ENCODE measurements around the gene CYTL1.
"Not testable (repeated sequence)": the region's sequence is repeated elsewhere in the genome, so short reads cannot be mapped to it uniquely, and the experiment has no call there.

The CYTL1 gene, protein sequence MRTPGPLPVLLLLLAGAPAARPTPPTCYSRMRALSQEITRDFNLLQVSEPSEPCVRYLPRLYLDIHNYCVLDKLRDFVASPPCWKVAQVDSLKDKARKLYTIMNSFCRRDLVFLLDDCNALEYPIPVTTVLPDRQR

GRCh38 chr4:5019274-5019673 lies at the start of gene CYTL1:
CYTL1 (minus strand) TSS chr4:5019458; CDS start chr4:5019445, 13 bp downstream.
- in situ Hi-C loops (cut with MboI; ENCODE audit: low sequenced_read_pairs, unreplicated experiment) = no loop called here

GRCh38 chr4:5067908-5068307 lies 48.6 kb upstream of the CYTL1 start:
- no peak for TF ChIP-seq CTCF (IDR thresholded peaks at IDR 0.05; ENCODE audit: borderline replicate concordance, control extremely low read depth, extremely low read depth, insufficient read depth, missing control alignments)
- DNase-seq (ENCODE audit: low spot score) = no peak
- in situ Hi-C loops (cut with MboI; ENCODE audit: low sequenced_read_pairs, unreplicated experiment) = no loop called here

More at GRCh38 chr4:5019274-5019673, at the start of gene CYTL1:
- DNase-seq (ENCODE audit: low spot score) = no peak
- TF ChIP-seq CTCF (IDR thresholded peaks at IDR 0.05; ENCODE audit: borderline replicate concordance, control extremely low read depth, extremely low read depth, insufficient read depth, missing control alignments) = no peak

DNA sequence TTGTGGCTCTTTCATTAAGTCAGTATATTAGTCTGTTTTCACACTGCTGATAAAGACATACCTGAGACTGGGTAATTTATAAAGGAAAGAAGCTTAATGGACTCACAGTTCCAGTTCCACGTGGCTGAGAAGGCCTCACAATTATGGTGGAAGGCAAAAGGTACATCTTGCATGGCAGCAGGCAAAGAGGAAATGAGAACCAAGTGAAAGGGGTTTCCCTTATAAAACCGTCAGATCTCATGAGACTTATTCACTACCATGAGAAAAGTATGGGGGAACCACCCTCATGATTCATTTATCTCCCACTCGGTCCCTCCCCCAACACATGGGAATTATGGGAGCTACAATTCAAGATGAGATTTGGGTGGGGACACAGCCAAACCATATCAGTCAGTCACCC lies 47.7 kb upstream of the CYTL1 start:
- in situ Hi-C loops (cut with MboI; ENCODE audit: low sequenced_read_pairs, unreplicated experiment); DNase-seq (ENCODE audit: low spot score): not testable (repeated sequence)

GRCh38 chr4:5066101-5066500 lies 46.8 kb upstream of the CYTL1 start:
- DNase-seq (ENCODE audit: low spot score) = no peak
- TF ChIP-seq CTCF (IDR thresholded peaks at IDR 0.05; ENCODE audit: borderline replicate concordance, control extremely low read depth, extremely low read depth, insufficient read depth, missing control alignments) = no peak
- in situ Hi-C loops (cut with MboI; ENCODE audit: low sequenced_read_pairs, unreplicated experiment) = no loop called here

- DNase-seq (ENCODE audit: low spot score) = no peak
- in situ Hi-C loops (cut with MboI; ENCODE audit: low sequenced_read_pairs, unreplicated experiment) = no loop called here
- TF ChIP-seq CTCF (IDR thresholded peaks at IDR 0.05; ENCODE audit: borderline replicate concordance, control extremely low read depth, extremely low read depth, insufficient read depth, missing control alignments) = no peak
Measured at GRCh38 chr4:5055411-5055810, 36.2 kb upstream of the CYTL1 start.

DNA sequence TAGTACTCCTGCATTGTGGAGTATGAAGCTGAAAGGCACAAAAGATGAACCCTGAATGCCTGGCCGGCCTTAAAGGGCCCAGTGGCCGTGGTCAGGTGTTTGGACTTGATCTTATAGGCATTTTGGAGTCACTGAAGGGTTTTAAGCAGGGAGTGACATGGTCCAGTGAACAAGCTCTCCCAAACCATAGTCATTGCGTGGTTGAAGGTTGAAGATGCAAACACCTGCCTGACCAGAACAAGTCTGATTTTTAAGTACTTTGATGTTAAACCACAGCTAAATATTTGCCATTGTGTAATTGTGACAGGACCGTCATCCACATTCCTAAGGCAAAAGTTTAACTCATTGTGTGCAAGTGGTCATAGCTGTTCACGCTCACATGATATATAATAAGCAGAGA lies 35.3 kb upstream of the CYTL1 start:
- in situ Hi-C loops (cut with MboI; ENCODE audit: low sequenced_read_pairs, unreplicated experiment) = no loop called here
- DNase-seq (ENCODE audit: low spot score) = no peak
- TF ChIP-seq CTCF (IDR thresholded peaks at IDR 0.05; ENCODE audit: borderline replicate concordance, control extremely low read depth, extremely low read depth, insufficient read depth, missing control alignments) = no peak

DNA sequence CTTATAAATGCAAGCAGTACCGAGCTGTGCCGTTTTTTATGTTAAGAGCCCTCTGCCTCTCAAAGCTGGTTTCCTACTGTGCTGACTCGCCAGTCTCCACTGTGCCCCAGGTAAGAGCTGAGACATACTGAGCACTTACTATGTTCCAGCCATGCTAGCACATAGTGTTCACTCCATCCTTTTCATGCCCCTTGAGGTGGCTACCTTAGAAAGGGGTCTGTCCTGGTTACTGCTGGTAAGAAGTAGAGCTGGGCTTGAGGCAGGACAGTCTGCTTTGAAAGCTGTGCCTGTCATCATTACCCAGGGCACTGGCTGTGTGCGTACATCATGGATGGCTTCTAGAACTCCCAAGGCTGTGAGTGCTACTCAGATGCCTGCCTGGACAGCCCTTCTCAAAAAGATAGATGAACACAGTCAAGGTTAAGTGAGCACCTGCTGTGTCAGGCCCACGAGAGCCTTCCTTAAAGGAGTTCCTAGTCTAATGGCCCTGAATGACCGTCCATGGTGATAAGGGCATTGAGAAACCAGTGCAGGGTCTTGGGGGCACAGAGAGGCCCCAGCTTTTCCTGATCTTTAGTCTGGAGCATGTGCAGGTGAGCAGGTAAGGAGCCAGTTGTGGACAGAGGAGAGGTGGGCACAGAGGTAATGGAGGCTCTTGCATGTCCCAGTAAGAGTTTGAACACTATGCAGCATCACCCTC lies 33.6 kb upstream of the CYTL1 start:
- DNase-seq (ENCODE audit: low spot score) = no peak
- TF ChIP-seq CTCF (IDR thresholded peaks at IDR 0.05; ENCODE audit: borderline replicate concordance, control extremely low read depth, extremely low read depth, insufficient read depth, missing control alignments) = no peak
- in situ Hi-C loops (cut with MboI; ENCODE audit: low sequenced_read_pairs, unreplicated experiment) = no loop called here

Data from GM13976 (cell line).